GM21619 (cell line): Measurements from ENCODE around the gene CEP131.

ENCODE experiments used
- ATAC-seq: cut with Tn5 transposase; IDR thresholded peaks from one replicate; pipeline ENCODE4 v1.9.1; 2021; ENCODE audit not compliant: unreplicated experiment

CEP131 gene

DNA sequence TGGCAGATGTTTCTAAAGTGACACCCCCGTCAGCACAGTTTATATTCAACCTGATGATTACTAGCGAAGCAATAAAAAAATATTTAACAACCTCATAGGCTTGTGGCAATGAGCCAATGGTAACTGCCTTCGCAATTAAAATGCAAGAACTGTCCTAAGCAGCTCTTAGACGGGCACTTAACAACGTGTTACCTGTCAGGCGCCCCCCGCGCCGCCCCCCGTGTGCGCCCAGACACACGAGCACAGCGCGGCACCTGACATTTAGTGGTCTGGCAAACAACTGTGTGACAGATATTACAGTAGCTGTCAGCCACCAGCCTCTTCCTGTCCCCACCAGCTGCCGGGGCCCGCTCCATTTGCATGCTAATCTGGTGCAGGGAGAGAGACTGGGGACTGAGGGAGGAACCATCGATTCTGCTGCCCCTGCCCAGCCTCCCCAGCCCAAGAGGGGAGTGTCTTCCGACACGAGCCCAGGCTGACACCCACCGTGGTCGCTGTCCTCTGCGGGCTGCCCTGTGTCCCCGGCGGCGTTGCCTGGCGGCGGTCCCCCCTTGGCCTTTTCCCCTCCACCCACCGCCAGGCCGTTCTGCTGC, 29.0 kb upstream of the CEP131 start:
- ATAC-seq = no peak

- ATAC-seq = no peak
Observed at GRCh38 chr17:81251094-81251708, 28.4 kb upstream of the CEP131 start.

DNA sequence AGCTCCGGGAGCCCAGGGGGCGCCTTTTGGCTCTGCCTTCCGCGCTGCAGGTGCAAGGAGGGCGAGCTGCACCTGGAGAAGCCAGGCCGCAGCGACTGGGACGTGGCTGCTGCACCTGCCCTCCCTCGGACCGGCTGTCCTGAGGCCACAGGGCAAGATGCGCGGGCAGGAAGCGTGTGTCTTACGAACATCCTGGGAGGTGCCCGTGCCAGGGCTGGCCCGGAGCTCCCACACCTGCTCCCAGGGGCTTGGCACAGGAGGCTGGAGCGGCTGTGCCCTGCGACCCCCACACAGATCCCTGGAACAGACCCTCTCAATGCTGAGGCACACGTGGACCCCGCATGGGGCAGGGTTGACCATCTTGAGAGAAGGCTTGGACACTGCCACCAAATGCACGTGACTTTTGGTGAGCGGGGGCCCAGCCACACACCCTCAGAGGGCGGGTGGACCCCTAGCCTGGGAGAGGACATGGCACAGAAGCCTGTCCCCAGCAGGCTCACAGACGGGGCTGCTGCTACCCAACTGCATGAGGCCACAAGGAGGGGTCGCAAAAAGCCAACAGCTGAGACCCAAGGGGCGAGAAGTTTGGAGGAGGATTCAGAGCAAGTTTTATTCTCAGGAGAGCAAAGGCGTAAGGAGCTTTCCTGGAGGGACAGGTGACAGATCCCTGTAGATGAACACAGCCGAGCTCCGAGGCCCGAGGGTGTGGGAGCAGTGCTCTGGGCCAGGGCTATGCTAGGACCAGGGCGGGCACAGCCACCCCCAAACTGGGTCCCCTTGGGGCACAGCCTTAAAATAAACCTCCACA, 27.7 kb upstream of the CEP131 start:
- ATAC-seq = no peak

GRCh38 chr17:81249223-81250040, 26.7 kb upstream of the CEP131 start:
- no peak for ATAC-seq

DNA sequence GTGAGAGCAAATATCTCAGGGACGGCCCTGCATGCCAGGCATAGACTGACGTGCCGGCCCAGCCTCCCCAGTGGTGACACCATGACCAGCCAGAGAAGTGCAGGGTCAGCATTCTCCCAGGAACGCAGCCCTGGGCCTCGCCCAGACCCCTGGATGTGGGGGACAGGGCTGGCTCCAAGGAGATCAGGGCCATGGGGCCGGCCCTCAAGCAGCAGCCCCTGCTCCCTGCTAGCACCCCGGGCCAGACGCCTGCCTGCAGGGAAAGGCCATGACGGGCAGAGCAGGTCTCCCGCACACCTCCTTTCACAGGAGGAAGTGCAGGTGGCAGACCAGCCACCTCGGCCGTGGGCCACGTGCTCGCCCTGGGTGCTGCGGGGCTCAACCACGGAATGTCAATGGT, 25.9 kb upstream of the CEP131 start:
- no peak for ATAC-seq

DNA sequence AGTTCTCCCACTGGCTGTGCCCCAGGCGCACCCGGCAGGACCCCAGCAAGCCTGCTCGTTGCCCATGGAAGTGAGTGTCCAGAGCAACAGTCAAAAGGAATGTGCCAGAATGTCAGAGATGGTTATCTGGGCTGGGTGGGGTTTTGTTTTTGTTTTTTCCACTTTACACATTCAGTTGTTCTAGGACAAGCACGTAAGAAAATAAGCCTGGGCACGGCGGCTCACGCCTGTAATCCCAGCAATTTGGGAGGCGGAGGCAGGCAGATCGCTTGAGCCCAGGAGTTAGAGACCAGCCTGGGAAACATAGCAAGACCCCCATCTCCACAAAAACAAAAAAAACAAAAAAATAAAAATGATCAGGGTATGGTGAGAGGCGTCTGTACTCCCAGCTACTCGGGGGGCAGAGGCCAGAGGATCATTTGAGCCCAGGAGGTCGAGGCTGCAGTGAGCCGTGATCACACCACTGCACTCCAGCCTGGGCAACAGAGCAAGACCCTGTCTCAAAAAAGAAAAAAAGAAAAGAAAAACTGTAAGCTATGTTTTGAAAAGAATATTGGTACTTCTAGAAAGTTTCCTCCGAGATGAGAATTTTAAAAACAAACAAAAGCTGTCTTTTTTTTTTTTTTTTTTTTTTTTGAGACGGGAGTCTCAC, 24.7 kb upstream of the CEP131 start:
- no peak for ATAC-seq

DNA sequence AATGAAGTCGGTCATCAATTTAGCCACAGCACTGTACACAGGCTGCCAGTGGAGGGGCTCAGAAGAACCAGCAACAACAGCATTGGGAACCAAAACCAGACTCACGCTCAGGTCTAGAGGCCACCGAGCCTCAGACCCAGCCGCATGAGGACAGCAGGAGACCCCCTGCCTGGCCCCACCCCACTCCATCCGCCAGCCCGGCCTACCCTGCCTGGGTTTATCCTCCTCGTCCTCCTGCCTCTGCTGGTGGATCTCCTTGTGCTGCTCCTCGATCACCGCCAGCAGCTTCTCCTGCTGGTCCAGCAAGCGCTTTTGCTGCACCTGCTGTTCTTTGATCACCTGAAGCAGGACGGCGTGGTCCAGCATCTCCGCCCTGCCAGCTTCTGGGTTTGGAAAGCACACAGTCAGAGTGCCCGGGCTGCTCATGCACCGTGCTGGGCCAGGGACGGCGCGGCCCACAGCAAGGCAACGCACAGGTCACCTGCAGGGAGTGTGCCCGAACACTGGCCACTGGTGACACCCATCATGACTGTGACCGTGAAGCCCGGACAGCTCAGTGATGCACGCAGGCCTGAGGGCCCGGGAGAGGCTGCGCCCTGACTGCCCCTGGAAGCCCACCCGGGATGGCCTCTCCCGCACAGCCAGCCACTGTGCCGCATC, 24.0 kb upstream of the CEP131 start:
- no peak for ATAC-seq

DNA sequence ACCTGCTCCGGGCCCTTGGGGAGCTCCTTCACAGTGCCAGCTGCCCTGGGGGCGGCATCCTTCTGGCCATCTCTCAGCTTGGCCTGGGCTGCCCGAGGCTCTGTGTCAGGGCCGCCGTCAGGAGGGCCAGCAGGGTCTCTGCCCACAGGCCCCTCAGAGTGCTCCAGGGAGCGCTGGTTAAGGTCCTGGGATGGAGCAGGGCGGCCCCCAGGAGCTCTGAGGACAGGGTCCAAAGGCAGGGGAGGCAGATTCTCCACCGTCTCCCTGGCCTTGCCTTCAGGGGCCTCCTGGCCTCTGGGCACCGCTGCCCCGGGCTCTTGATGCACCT, 23.5 kb upstream of the CEP131 start:
- no peak for ATAC-seq

GRCh38 chr17:81245665-81246342, 23.0 kb upstream of the CEP131 start:
- no peak for ATAC-seq

DNA sequence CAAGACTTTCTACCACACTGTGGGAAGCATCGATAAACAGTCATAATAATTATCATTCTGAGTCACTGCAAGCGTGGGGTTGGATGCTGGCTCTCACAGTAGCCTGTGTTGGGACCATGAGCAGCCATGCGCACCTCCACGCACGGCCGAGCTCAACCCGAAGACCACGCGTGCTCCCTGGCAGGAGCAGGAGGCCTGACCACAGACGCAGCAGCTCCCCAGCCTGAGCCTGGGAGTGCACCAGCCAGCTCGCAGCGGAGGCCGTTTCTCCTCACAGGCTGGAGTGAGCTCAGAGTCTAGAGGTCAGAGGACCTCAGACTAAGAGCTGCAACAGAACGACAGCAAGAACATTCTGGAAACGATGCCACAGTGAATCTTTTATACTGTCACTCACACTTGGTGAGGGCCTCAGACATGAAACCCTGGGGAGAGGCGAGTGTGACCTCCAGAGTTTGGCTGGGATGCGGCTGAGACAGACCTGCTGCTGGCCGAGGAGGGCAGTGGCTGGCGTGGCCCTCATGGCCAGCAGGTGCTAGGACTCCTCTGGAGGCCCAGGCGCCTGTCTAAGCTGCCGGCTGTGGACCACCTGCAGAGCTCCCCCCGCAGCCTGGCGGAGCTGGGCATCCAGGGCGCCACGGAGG, 22.4 kb upstream of the CEP131 start:
- ATAC-seq = no peak

DNA sequence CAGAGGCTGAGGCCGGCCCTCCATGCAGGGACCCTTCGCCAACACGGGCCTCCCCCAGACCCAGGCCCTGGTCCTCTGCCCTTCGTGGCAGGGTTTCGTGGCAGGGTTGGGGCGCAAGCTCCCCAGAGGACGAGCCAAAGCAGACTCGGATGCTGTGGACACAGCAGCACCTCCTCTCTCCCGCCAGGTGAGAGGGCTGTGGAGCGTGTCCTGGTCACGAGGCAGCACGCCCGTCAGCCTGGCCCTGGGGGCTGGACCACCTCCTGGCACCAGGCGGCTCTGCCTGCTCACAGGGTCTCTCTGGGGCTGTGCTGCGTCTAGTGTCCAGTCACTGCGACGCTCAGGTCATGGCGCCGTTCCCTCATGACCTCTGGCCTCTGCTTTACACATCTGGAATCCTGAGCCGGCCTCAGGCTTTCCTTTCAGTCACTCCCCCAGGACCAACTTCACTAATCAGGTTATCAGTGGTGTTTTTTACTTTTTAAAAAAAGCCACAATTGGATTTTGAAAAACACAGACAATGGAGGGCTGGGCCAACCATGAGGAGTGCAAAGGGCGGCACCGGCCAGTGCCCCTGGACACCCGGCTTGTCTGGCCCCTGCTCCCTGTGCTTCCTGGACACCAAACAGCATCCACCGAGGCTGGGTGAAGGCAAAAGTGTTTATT, 21.7 kb upstream of the CEP131 start:
- no peak for ATAC-seq

DNA sequence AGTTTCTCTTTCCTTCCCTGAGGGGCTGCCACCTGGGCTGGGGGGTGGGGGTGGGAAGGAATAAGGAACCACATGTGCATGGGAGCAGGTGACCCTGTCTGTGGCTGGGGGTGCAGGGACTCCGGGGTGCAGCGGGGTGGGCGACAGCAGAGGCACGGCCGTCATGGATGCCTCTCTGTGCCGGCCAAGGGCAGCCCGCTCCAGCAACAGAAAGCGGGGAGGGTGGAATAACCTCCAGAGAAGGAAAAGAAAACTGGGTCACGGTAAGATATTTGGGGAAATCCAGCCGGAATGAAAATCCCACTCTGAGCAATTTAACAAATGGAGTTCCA, 20.5 kb upstream of the CEP131 start:
- no peak for ATAC-seq

GRCh38 chr17:81242421-81243332, 19.9 kb upstream of the CEP131 start:
- ATAC-seq = no peak

DNA sequence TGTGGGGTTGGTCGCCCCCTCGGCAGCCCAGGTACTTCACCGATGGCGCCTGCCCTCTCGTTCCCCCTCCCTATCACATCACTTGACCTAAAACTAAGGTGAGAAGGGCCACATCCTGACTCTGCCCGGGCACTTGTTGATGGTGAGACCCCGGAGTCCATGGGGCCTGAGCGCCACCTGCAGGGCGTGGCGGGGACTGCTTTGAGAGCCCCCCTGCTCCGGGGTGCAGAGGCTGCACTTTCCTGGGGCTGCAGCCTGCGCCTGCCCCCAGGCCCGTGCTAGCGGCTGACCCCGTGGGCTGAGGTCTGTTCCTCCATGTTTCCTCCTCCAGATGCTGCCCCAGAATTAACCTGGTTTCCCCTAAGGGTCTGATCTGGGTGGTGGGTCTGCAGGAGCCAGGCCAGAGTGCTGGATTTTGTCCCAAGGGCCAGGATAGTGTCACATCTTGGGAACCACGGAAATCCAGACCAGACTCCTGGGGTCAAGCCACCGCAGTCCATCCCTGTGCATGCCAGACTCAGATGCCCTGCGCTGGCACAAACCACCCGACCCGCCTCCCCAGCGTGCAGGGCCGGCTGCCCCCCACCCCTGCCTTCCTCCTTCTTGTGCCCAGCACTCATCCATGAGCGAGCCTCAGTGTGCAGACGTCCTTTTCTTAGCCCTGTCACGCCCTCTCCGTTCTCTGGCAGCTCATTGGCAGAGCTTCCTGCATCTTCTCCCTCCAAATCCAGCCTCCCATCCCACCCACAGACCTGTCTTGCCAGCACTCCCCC, 19.1 kb upstream of the CEP131 start:
- ATAC-seq = no peak

GRCh38 chr17:81241203-81241602, 18.4 kb upstream of the CEP131 start:
- ATAC-seq = no peak

GRCh38 chr17:81240761-81241160, 18.0 kb upstream of the CEP131 start:
- no peak for ATAC-seq
